GM21717 (cell line): ENCODE measurements around the gene FAM3B.
"Not testable (repeated sequence)": the region's sequence is repeated elsewhere in the genome, so short reads cannot be mapped to it uniquely, and the experiment has no call there.

ENCODE experiments used
- ATAC-seq: cut with Tn5 transposase; IDR thresholded peaks from one replicate; pipeline ENCODE4 v1.9.1; 2021; ENCODE audit warnings: mild to moderate bottlenecking, moderate library complexity; ENCODE audit not compliant: unreplicated experiment

Gene FAM3B

GRCh38 chr21:41349126-41349525, 32.5 kb downstream of the FAM3B start:
- no peak for ATAC-seq

- ATAC-seq = no peak
Observed at GRCh38 chr21:41349619-41350390, 33.2 kb downstream of the FAM3B start.

- no peak for ATAC-seq
Observed at GRCh38 chr21:41350436-41351155, 34.0 kb downstream of the FAM3B start.

GRCh38 chr21:41357546-41357945, 40.9 kb downstream of the FAM3B start:
- no peak for ATAC-seq

GRCh38 chr21:41358193-41359166, 41.9 kb downstream of the FAM3B start:
- no peak for ATAC-seq

- ATAC-seq = no peak
Observed at GRCh38 chr21:41359286-41359685, 42.7 kb downstream of the FAM3B start.

- ATAC-seq = not testable (repeated sequence)
Observed at GRCh38 chr21:41359754-41360071, 43.1 kb downstream of the FAM3B start.

- ATAC-seq = no peak
Observed at GRCh38 chr21:41360072-41360821, 43.6 kb downstream of the FAM3B start.

- no peak for ATAC-seq
Observed at GRCh38 chr21:41361053-41361785, 44.6 kb downstream of the FAM3B start.

- no peak for ATAC-seq
Observed at GRCh38 chr21:41361786-41362604, 45.4 kb downstream of the FAM3B start, which contains the start of gene MX2. TSS of gene MX2 (plus strand) at chr21:41362027. CDS start at chr21:41376907, 14,880 bp downstream.

GRCh38 chr21:41362605-41363369, 46.2 kb downstream of the FAM3B start:
- no peak for ATAC-seq

GRCh38 chr21:41363370-41364270, 47.0 kb downstream of the FAM3B start:
- ATAC-seq = no peak

- no peak for ATAC-seq
Observed at GRCh38 chr21:41364308-41364707, 47.7 kb downstream of the FAM3B start.

GRCh38 chr21:41365377-41366107, 48.9 kb downstream of the FAM3B start:
- no peak for ATAC-seq

- ATAC-seq = no peak
Observed at GRCh38 chr21:41366522-41367151, 50.0 kb downstream of the FAM3B start.
